ENCODE results near the gene CADPS2. TPM values are rescaled to one million over a fixed set of nuclear protein-coding genes. Genes with fewer than 3 reads are reported as not detected.

Gene CADPS2
- total RNA-seq, 1 experiment from 2014 or later, result 16.4 TPM

- Mint-ChIP-seq H3K27me3 (ENCODE audit: unreplicated experiment) (no peaks in the 10 kb centered on the region), H3K4me3 (ENCODE audit: low read depth, unreplicated experiment) (no peak overlapping the region), H3K36me3 (ENCODE audit: insufficient read depth, unreplicated experiment) (no peaks in the 10 kb centered on the region), H3K27ac (ENCODE audit: unreplicated experiment) (no peak overlapping the region), H3K4me1 (ENCODE audit: low read depth, unreplicated experiment) (no peaks in the 10 kb centered on the region), H3K9me3 (ENCODE audit: low read depth, unreplicated experiment) (no peaks in the 10 kb centered on the region)
- TF ChIP-seq CTCF (IDR thresholded peaks at IDR 0.05; ENCODE audit: unreplicated experiment), result no peak
- no TSS peak for BruUV-seq (replicated peaks)
- DNase-seq, result no peak
- intact Hi-C loops (cut with micrococcal nuclease; ENCODE audit: unreplicated experiment), result no loop called here
- CTCF ChIA-PET, result no interaction called here
Observed at GRCh38 chr7:122448893-122449589, 437.2 kb downstream of the CADPS2 start.

GRCh38 chr7:122442929-122443328 lies 443.3 kb downstream of the CADPS2 start:
- CTCF ChIA-PET, result no interaction called here
- H3K4me3 Mint-ChIP-seq (ENCODE audit: low read depth, unreplicated experiment), result no peak overlapping the region
- no peak for DNase-seq
- H3K27ac Mint-ChIP-seq (ENCODE audit: unreplicated experiment), result no peak overlapping the region
- H3K4me1 Mint-ChIP-seq (ENCODE audit: low read depth, unreplicated experiment), result no peaks in the 10 kb centered on the region
- TF ChIP-seq CTCF (IDR thresholded peaks at IDR 0.05; ENCODE audit: unreplicated experiment), result no peak
- H3K9me3 Mint-ChIP-seq (ENCODE audit: low read depth, unreplicated experiment), result no peaks in the 10 kb centered on the region
- no TSS peak for BruUV-seq (replicated peaks)
- no peaks in the 10 kb centered on the region for H3K27me3 Mint-ChIP-seq (ENCODE audit: unreplicated experiment)
- H3K36me3 Mint-ChIP-seq (ENCODE audit: insufficient read depth, unreplicated experiment), result no peaks in the 10 kb centered on the region
- intact Hi-C loops (cut with micrococcal nuclease; ENCODE audit: unreplicated experiment), result no loop called here

DNA sequence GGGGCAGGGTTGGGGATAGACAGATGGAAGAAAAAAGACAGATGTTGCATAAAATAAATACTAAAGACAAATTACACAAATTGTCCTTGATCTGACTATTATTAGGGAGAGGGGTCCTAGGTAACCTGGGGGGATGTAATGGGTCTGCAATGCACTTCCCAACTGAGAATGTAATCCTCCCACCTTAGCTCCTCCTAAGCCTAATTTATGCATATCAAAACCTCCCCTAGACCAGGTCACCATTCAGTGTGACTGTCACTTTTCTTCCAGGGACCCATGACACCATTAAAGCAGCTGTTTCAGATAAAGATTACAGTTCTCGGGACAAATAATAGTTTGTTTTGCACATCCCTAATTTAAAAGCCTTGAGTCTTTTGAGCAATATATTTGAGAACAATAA lies 447.8 kb downstream of the CADPS2 start:
- intact Hi-C loops (cut with micrococcal nuclease; ENCODE audit: unreplicated experiment), result no loop called here
- Mint-ChIP-seq H3K4me3 (ENCODE audit: low read depth, unreplicated experiment) (no peak overlapping the region), H3K4me1 (ENCODE audit: low read depth, unreplicated experiment) (no peaks in the 10 kb centered on the region), H3K27ac (ENCODE audit: unreplicated experiment) (no peak overlapping the region), H3K9me3 (ENCODE audit: low read depth, unreplicated experiment) (no peaks in the 10 kb centered on the region), H3K27me3 (ENCODE audit: unreplicated experiment) (no peaks in the 10 kb centered on the region), H3K36me3 (ENCODE audit: insufficient read depth, unreplicated experiment) (no peaks in the 10 kb centered on the region)
- no peak for DNase-seq
- TF ChIP-seq CTCF (IDR thresholded peaks at IDR 0.05; ENCODE audit: unreplicated experiment), result no peak
- no TSS peak for BruUV-seq (replicated peaks)
- CTCF ChIA-PET, result interaction anchor here (0.6 kb wide), 1 partner anchor 281 kb away, joined by 7 read pairs; no protein-coding TSS in a partner anchor

- intact Hi-C loops (cut with micrococcal nuclease; ENCODE audit: unreplicated experiment), result no loop called here
- no peaks in the 10 kb centered on the region for H3K27me3 Mint-ChIP-seq (ENCODE audit: unreplicated experiment)
- H3K9me3 Mint-ChIP-seq (ENCODE audit: low read depth, unreplicated experiment), result no peaks in the 10 kb centered on the region
- CTCF ChIA-PET, result interaction anchor here (0.6 kb wide), 1 partner anchor 280 kb away, joined by 7 read pairs; no protein-coding TSS in a partner anchor
- H3K27ac Mint-ChIP-seq (ENCODE audit: unreplicated experiment), result no peak overlapping the region
- H3K36me3 Mint-ChIP-seq (ENCODE audit: insufficient read depth, unreplicated experiment), result no peaks in the 10 kb centered on the region
- H3K4me1 Mint-ChIP-seq (ENCODE audit: low read depth, unreplicated experiment), result no peaks in the 10 kb centered on the region
- BruUV-seq (replicated peaks), result no TSS peak
- DNase-seq, result no peak
- H3K4me3 Mint-ChIP-seq (ENCODE audit: low read depth, unreplicated experiment), result no peak overlapping the region
- TF ChIP-seq CTCF (IDR thresholded peaks at IDR 0.05; ENCODE audit: unreplicated experiment), result no peak
Observed at GRCh38 chr7:122438006-122438405, 448.3 kb downstream of the CADPS2 start.

Data from Calu3 (cell line).